CD8-positive, alpha-beta memory T cell (primary cell): ENCODE measurements around the gene DPF3. TPM values are rescaled to one million over a fixed set of nuclear protein-coding genes. Genes with fewer than 3 reads are reported as not detected.

ENCODE experiments used
- CTCF ChIA-PET: fragments of 350-600 bp; sonication (Branson Sonifier 250); formaldehyde crosslinking; loops from one replicate; lab custom pipeline; 2021; ENCODE audit warnings: antibody characterized with exemption; lab: Charles Lee
- POLR2A ChIA-PET: fragments of 350-600 bp; sonication (Branson Sonifier 250); formaldehyde crosslinking; loops from one replicate; lab custom pipeline; 2021; ENCODE audit warnings: antibody characterized with exemption; lab: Charles Lee
- DNase-seq, 5 donors: peaks; one replicate each; pipeline versions ENCODE4 v3.0.0 to v3.0.0-alpha.2; 2020 to 2022; ENCODE audit warnings: mixed read lengths in 1 of 5
- H3K27ac ChIP-seq: one replicate; pipeline ENCODE4 v1.7.0; 2013; ENCODE audit warnings: low read depth, mild to moderate bottlenecking, low read length, moderate library complexity
- H3K27me3 ChIP-seq: 2 replicates; pipeline ENCODE4 v1.7.0; 2013; ENCODE audit warnings: low read length, mild to moderate bottlenecking; ENCODE audit not compliant: insufficient read depth, poor library complexity, severe bottlenecking
- H3K36me3 ChIP-seq: 2 replicates; pipeline ENCODE4 v1.7.0; 2013; ENCODE audit warnings: mild to moderate bottlenecking, low read length, moderate library complexity; ENCODE audit not compliant: insufficient read depth
- H3K4me1 ChIP-seq: 2 replicates; pipeline ENCODE4 v1.7.0; 2013; ENCODE audit warnings: mild to moderate bottlenecking, low read length, moderate library complexity; ENCODE audit not compliant: insufficient read depth
- H3K4me3 ChIP-seq: 2 replicates; pipeline ENCODE4 v1.7.0; 2013; ENCODE audit warnings: mild to moderate bottlenecking, low read length
- H3K9me3 ChIP-seq: 2 replicates; pipeline ENCODE4 v1.7.0; 2013; ENCODE audit warnings: mild to moderate bottlenecking, low read length
- H3K27ac Mint-ChIP-seq, 8 donors: one replicate each; pipeline ENCODE4 v1.8.0; 2020 to 2021; ENCODE audit warnings: mixed read lengths in 8 of 8, mild to moderate bottlenecking in 6 of 8, inconsistent platforms in 3 of 8, moderate library complexity in 3 of 8
- H3K27me3 Mint-ChIP-seq, 2 donors: one replicate each; pipeline ENCODE4 v1.8.0; 2020 to 2021; ENCODE audit warnings: mixed read lengths in 2 of 2, mild to moderate bottlenecking in 1 of 2, moderate library complexity in 1 of 2
- H3K36me3 Mint-ChIP-seq, 3 donors: one replicate each; pipeline ENCODE4 v1.8.0; 2020 to 2021; ENCODE audit warnings: mixed read lengths in 3 of 3, inconsistent platforms in 1 of 3, mild to moderate bottlenecking in 1 of 3
- H3K4me1 Mint-ChIP-seq, 3 donors: one replicate each; pipeline ENCODE4 v1.8.0; 2020 to 2021; ENCODE audit warnings: mixed read lengths in 3 of 3, inconsistent platforms in 1 of 3, mild to moderate bottlenecking in 1 of 3
- H3K4me3 Mint-ChIP-seq, 7 donors: one replicate each; pipeline ENCODE4 v1.8.0; 2020 to 2021; ENCODE audit warnings: mixed read lengths in 7 of 7, mild to moderate bottlenecking in 6 of 7, moderate library complexity in 4 of 7, inconsistent platforms in 2 of 7
- H3K9me3 Mint-ChIP-seq, 5 donors: one replicate each; pipeline ENCODE4 v1.8.0; 2020 to 2022; ENCODE audit warnings: mixed read lengths in 5 of 5, mild to moderate bottlenecking in 3 of 5, moderate library complexity in 2 of 5, inconsistent platforms in 1 of 5
- polyA plus RNA-seq: library from polyadenylated mRNA; unstranded; fragments of 300-500 nt; fragmentation: Illumina TruSeq; gene quantifications from one replicate; pipeline ENCODE4 v1.2.3, GENCODE V29; 2021
- total RNA-seq, 2 experiments: library from RNA; stranded (reverse); gene quantifications; one replicate each; pipeline ENCODE4 v1.2.3, GENCODE V29; 2021

The DPF3 gene
- total and polyA plus RNA-seq, 3 experiments from 2014 or later = 0.50 to 1.3 (median 0.62) TPM

GRCh38 chr14:72679536-72680151 lies 214.3 kb downstream of the DPF3 start:
- Mint-ChIP-seq H3K9me3 (no peaks in the 10 kb centered on the region), H3K4me1 (no peaks in the 10 kb centered on the region), H3K36me3 (peaks cover 0 to 5% (median 0%) of the 10 kb centered on the region in 3 donors), H3K27ac (no peak overlapping the region), H3K27me3 (peaks cover 3 to 5% of the 10 kb centered on the region in 2 donors), H3K4me3 (no peak overlapping the region)
- ChIA-PET POLR2A (no interaction called here), CTCF (no interaction called here)
- H3K36me3 ChIP-seq = no peaks in the 10 kb centered on the region
- H3K9me3 ChIP-seq = no peaks in the 10 kb centered on the region
- no peak for DNase-seq
- H3K27me3 ChIP-seq = no peaks in the 10 kb centered on the region
- no peak overlapping the region for H3K4me3 ChIP-seq
- no peaks in the 10 kb centered on the region for H3K4me1 ChIP-seq
- H3K27ac ChIP-seq = no peak overlapping the region

- no peaks in the 10 kb centered on the region for H3K9me3 ChIP-seq
- H3K36me3 ChIP-seq = no peaks in the 10 kb centered on the region
- Mint-ChIP-seq H3K9me3 (no peaks in the 10 kb centered on the region), H3K27ac (no peak overlapping the region), H3K36me3 (peaks cover 0 to 5% (median 0%) of the 10 kb centered on the region in 3 donors), H3K4me1 (no peaks in the 10 kb centered on the region), H3K27me3 (peaks cover 3 to 7% of the 10 kb centered on the region in 2 donors), H3K4me3 (no peak overlapping the region)
- no peaks in the 10 kb centered on the region for H3K27me3 ChIP-seq
- no peak for DNase-seq
- no peak overlapping the region for H3K27ac ChIP-seq
- ChIA-PET CTCF (no interaction called here), POLR2A (no interaction called here)
- no peaks in the 10 kb centered on the region for H3K4me1 ChIP-seq
- no peak overlapping the region for H3K4me3 ChIP-seq
These were observed 214.8 kb downstream of the DPF3 start for GRCh38 chr14:72679141-72679535.

- no peaks in the 10 kb centered on the region for H3K9me3 ChIP-seq
- ChIA-PET CTCF (no interaction called here), POLR2A (no interaction called here)
- no peaks in the 10 kb centered on the region for H3K4me1 Mint-ChIP-seq
- H3K4me1 ChIP-seq = no peaks in the 10 kb centered on the region
- peaks cover 3 to 7% of the 10 kb centered on the region in 2 donors for H3K27me3 Mint-ChIP-seq
- H3K27ac ChIP-seq = no peak overlapping the region
- no peaks in the 10 kb centered on the region for H3K36me3 ChIP-seq
- H3K27me3 ChIP-seq = no peaks in the 10 kb centered on the region
- no peaks in the 10 kb centered on the region for H3K9me3 Mint-ChIP-seq
- H3K4me3 ChIP-seq = no peak overlapping the region
- H3K27ac Mint-ChIP-seq = no peak overlapping the region
- H3K36me3 Mint-ChIP-seq = peaks cover 0 to 5% (median 0%) of the 10 kb centered on the region in 3 donors
- H3K4me3 Mint-ChIP-seq = no peak overlapping the region
- no peak for DNase-seq
These were observed 215.5 kb downstream of the DPF3 start for GRCh38 chr14:72678356-72678755.

GRCh38 chr14:72677664-72678063 lies 216.2 kb downstream of the DPF3 start:
- DNase-seq = no peak
- Mint-ChIP-seq H3K9me3 (no peaks in the 10 kb centered on the region), H3K36me3 (peaks cover 0 to 5% (median 0%) of the 10 kb centered on the region in 3 donors), H3K4me1 (no peaks in the 10 kb centered on the region), H3K4me3 (no peak overlapping the region), H3K27ac (no peak overlapping the region), H3K27me3 (peaks cover 3 to 7% of the 10 kb centered on the region in 2 donors)
- Histone ChIP-seq H3K4me1 (no peaks in the 10 kb centered on the region), H3K27me3 (no peaks in the 10 kb centered on the region), H3K9me3 (no peaks in the 10 kb centered on the region), H3K27ac (no peak overlapping the region), H3K4me3 (no peak overlapping the region), H3K36me3 (no peaks in the 10 kb centered on the region)
- CTCF ChIA-PET = no interaction called here
- POLR2A ChIA-PET = no interaction called here

GRCh38 chr14:72675126-72675525 lies 218.8 kb downstream of the DPF3 start:
- H3K36me3 ChIP-seq = no peaks in the 10 kb centered on the region
- no peak overlapping the region for H3K4me3 ChIP-seq
- no peak overlapping the region for H3K27ac Mint-ChIP-seq
- H3K9me3 Mint-ChIP-seq = no peaks in the 10 kb centered on the region
- no peaks in the 10 kb centered on the region for H3K4me1 ChIP-seq
- POLR2A ChIA-PET = no interaction called here
- no peaks in the 10 kb centered on the region for H3K4me1 Mint-ChIP-seq
- no peaks in the 10 kb centered on the region for H3K9me3 ChIP-seq
- CTCF ChIA-PET = no interaction called here
- H3K27ac ChIP-seq = no peak overlapping the region
- H3K27me3 Mint-ChIP-seq = peaks cover 8 to 12% of the 10 kb centered on the region in 2 donors
- no peak overlapping the region for H3K4me3 Mint-ChIP-seq
- no peak for DNase-seq
- H3K36me3 Mint-ChIP-seq = peaks cover 0 to 8% (median 0%) of the 10 kb centered on the region in 3 donors
- no peaks in the 10 kb centered on the region for H3K27me3 ChIP-seq

GRCh38 chr14:72673179-72673578 lies 220.7 kb downstream of the DPF3 start:
- Mint-ChIP-seq H3K4me1 (no peaks in the 10 kb centered on the region), H3K4me3 (no peak overlapping the region), H3K36me3 (peaks cover 0 to 9% (median 0%) of the 10 kb centered on the region in 3 donors), H3K9me3 (no peaks in the 10 kb centered on the region), H3K27ac (no peak overlapping the region), H3K27me3 (peaks cover 12 to 19% of the 10 kb centered on the region in 2 donors)
- no peaks in the 10 kb centered on the region for H3K36me3 ChIP-seq
- H3K27me3 ChIP-seq = no peaks in the 10 kb centered on the region
- POLR2A ChIA-PET = no interaction called here
- no peak overlapping the region for H3K4me3 ChIP-seq
- no peak overlapping the region for H3K27ac ChIP-seq
- CTCF ChIA-PET = no interaction called here
- H3K4me1 ChIP-seq = no peaks in the 10 kb centered on the region
- DNase-seq = no peak
- no peaks in the 10 kb centered on the region for H3K9me3 ChIP-seq

GRCh38 chr14:72666610-72667009 lies 227.3 kb downstream of the DPF3 start:
- DNase-seq = no peak
- Histone ChIP-seq H3K4me1 (no peaks in the 10 kb centered on the region), H3K36me3 (no peaks in the 10 kb centered on the region), H3K27ac (no peak overlapping the region), H3K4me3 (no peak overlapping the region), H3K27me3 (no peaks in the 10 kb centered on the region), H3K9me3 (no peaks in the 10 kb centered on the region)
- CTCF ChIA-PET = no interaction called here
- POLR2A ChIA-PET = no interaction called here
- no peak overlapping the region for H3K27ac Mint-ChIP-seq
- no peak overlapping the region for H3K4me3 Mint-ChIP-seq
- no peaks in the 10 kb centered on the region for H3K9me3 Mint-ChIP-seq
- no peaks in the 10 kb centered on the region for H3K4me1 Mint-ChIP-seq
- peaks cover 0 to 11% (median 3%) of the 10 kb centered on the region in 3 donors for H3K36me3 Mint-ChIP-seq
- peaks cover 5 to 17% of the 10 kb centered on the region in 2 donors for H3K27me3 Mint-ChIP-seq

GRCh38 chr14:72665259-72665658 lies 228.6 kb downstream of the DPF3 start:
- no peak for DNase-seq
- no peaks in the 10 kb centered on the region for H3K36me3 ChIP-seq
- Mint-ChIP-seq H3K9me3 (no peaks in the 10 kb centered on the region), H3K4me3 (no peak overlapping the region), H3K27me3 (peaks cover 5 to 11% of the 10 kb centered on the region in 2 donors), H3K27ac (no peak overlapping the region), H3K36me3 (peaks cover 0 to 8% (median 3%) of the 10 kb centered on the region in 3 donors), H3K4me1 (no peaks in the 10 kb centered on the region)
- no peak overlapping the region for H3K27ac ChIP-seq
- ChIA-PET POLR2A (no interaction called here), CTCF (no interaction called here)
- H3K4me3 ChIP-seq = no peak overlapping the region
- no peaks in the 10 kb centered on the region for H3K9me3 ChIP-seq
- H3K27me3 ChIP-seq = no peaks in the 10 kb centered on the region
- no peaks in the 10 kb centered on the region for H3K4me1 ChIP-seq
